ENCODE data around the gene DVL1. TPM values are rescaled to one million over a fixed set of nuclear protein-coding genes. Genes with fewer than 3 reads are reported as not detected.

DVL1 gene
- total and polyA plus RNA-seq, 2 of the 13 experiments (the other 11 are each of a cell fraction or from before 2014, with no cell fraction given) = 30.8 to 60.4 TPM

DNA sequence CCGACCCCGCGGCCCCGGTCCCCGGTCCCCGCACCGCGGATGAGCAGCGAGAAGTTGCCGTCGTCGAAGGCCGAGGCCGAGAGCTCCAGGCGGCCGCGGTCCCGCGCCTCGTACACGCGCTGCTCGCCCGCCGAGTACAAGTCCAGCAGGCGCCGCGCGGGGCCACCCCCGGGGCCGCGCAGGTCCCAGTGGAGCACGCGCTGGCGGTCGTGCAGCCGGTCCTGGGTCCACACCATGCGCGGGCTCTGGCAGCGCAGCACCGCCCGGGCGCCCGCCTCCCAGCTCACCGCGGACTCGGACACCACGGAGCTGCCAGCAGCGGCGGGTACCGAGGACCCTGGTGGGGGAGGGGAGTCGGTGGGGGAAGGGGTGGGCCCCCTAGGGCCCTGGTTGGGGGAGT is 6.2 kb upstream of the DVL1 start (continued):
- TF ChIP-seq, protein P1, sequence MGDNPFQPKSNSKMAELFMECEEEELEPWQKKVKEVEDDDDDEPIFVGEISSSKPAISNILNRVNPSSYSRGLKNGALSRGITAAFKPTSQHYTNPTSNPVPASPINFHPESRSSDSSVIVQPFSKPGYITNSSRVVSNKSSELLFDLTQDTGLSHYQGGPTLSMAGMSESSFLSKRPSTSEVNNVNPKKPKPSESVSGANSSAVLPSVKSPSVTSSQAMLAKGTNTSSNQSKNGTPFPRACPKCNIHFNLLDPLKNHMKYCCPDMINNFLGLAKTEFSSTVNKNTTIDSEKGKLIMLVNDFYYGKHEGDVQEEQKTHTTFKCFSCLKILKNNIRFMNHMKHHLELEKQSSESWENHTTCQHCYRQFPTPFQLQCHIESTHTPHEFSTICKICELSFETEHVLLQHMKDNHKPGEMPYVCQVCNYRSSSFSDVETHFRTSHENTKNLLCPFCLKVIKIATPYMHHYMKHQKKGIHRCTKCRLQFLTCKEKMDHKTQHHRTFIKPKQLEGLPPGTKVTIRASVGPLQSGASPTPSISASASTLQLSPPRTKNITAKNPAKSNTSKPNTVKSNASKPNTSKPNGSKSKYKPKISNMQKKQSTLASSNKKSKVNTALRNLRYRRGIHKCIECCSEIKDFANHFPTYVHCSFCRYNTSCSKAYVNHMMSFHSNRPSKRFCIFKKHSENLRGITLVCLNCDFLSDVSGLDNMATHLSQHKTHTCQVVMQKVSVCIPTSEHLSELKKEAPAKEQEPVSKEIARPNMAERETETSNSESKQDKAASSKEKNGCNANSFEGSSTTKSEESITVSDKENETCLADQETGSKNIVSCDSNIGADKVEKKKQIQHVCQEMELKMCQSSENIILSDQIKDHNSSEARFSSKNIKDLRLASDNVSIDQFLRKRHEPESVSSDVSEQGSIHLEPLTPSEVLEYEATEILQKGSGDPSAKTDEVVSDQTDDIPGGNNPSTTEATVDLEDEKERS (CRISPR knock-in tag; IDR thresholded peaks at IDR 0.05) = no peak
- TF ChIP-seq, protein P2, sequence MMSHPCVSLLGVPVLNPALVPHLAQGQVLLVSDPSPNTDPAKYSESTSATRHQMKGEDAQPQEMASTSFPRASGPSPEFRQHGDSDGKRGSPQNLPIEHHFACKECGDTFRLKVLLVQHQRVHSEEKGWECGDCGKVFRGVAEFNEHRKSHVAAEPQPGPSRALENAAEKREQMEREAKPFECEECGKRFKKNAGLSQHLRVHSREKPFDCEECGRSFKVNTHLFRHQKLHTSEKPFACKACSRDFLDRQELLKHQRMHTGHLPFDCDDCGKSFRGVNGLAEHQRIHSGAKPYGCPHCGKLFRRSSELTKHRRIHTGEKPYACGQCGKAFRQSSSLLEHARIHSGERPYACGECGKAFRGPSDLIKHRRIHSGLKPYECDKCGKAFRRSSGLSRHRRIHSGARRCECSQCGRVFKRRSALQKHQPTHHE (CRISPR knock-in tag; IDR thresholded peaks at IDR 0.05; ENCODE audit: borderline replicate concordance) = no peak
- TF ChIP-seq ZNF230 (CRISPR knock-in tag; IDR thresholded peaks at IDR 0.05) (no peak), ZNF260 (CRISPR knock-in tag; IDR thresholded peaks at IDR 0.05; ENCODE audit: borderline replicate concordance, low read depth) (no peak), TOE1 (CRISPR knock-in tag; IDR thresholded peaks at IDR 0.05) (no peak), HOXA3 (CRISPR knock-in tag; IDR thresholded peaks at IDR 0.05) (0 out of 2 replicates have a peak, but pooled peaks have one; percentile 28), FOXK2 (IDR thresholded peaks at IDR 0.05) (no peak), RFXAP (CRISPR knock-in tag; IDR thresholded peaks at IDR 0.05; ENCODE audit: borderline replicate concordance) (no peak), DPF2 (CRISPR knock-in tag; IDR thresholded peaks at IDR 0.05; ENCODE audit: borderline replicate concordance, low read depth) (no peak)
- TF ChIP-seq, protein P3, sequence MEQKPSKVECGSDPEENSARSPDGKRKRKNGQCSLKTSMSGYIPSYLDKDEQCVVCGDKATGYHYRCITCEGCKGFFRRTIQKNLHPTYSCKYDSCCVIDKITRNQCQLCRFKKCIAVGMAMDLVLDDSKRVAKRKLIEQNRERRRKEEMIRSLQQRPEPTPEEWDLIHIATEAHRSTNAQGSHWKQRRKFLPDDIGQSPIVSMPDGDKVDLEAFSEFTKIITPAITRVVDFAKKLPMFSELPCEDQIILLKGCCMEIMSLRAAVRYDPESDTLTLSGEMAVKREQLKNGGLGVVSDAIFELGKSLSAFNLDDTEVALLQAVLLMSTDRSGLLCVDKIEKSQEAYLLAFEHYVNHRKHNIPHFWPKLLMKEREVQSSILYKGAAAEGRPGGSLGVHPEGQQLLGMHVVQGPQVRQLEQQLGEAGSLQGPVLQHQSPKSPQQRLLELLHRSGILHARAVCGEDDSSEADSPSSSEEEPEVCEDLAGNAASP (CRISPR knock-in tag; IDR thresholded peaks at IDR 0.05; ENCODE audit: borderline replicate concordance) = no peak
- TF ChIP-seq, protein P4, sequence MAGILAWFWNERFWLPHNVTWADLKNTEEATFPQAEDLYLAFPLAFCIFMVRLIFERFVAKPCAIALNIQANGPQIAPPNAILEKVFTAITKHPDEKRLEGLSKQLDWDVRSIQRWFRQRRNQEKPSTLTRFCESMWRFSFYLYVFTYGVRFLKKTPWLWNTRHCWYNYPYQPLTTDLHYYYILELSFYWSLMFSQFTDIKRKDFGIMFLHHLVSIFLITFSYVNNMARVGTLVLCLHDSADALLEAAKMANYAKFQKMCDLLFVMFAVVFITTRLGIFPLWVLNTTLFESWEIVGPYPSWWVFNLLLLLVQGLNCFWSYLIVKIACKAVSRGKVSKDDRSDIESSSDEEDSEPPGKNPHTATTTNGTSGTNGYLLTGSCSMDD (CRISPR knock-in tag; IDR thresholded peaks at IDR 0.05) = no peak
- TF ChIP-seq, protein P5, sequence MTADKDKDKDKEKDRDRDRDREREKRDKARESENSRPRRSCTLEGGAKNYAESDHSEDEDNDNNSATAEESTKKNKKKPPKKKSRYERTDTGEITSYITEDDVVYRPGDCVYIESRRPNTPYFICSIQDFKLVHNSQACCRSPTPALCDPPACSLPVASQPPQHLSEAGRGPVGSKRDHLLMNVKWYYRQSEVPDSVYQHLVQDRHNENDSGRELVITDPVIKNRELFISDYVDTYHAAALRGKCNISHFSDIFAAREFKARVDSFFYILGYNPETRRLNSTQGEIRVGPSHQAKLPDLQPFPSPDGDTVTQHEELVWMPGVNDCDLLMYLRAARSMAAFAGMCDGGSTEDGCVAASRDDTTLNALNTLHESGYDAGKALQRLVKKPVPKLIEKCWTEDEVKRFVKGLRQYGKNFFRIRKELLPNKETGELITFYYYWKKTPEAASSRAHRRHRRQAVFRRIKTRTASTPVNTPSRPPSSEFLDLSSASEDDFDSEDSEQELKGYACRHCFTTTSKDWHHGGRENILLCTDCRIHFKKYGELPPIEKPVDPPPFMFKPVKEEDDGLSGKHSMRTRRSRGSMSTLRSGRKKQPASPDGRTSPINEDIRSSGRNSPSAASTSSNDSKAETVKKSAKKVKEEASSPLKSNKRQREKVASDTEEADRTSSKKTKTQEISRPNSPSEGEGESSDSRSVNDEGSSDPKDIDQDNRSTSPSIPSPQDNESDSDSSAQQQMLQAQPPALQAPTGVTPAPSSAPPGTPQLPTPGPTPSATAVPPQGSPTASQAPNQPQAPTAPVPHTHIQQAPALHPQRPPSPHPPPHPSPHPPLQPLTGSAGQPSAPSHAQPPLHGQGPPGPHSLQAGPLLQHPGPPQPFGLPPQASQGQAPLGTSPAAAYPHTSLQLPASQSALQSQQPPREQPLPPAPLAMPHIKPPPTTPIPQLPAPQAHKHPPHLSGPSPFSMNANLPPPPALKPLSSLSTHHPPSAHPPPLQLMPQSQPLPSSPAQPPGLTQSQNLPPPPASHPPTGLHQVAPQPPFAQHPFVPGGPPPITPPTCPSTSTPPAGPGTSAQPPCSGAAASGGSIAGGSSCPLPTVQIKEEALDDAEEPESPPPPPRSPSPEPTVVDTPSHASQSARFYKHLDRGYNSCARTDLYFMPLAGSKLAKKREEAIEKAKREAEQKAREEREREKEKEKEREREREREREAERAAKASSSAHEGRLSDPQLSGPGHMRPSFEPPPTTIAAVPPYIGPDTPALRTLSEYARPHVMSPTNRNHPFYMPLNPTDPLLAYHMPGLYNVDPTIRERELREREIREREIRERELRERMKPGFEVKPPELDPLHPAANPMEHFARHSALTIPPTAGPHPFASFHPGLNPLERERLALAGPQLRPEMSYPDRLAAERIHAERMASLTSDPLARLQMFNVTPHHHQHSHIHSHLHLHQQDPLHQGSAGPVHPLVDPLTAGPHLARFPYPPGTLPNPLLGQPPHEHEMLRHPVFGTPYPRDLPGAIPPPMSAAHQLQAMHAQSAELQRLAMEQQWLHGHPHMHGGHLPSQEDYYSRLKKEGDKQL (CRISPR knock-in tag; IDR thresholded peaks at IDR 0.05; ENCODE audit: low read depth) = no peak
- TF ChIP-seq, protein P6, sequence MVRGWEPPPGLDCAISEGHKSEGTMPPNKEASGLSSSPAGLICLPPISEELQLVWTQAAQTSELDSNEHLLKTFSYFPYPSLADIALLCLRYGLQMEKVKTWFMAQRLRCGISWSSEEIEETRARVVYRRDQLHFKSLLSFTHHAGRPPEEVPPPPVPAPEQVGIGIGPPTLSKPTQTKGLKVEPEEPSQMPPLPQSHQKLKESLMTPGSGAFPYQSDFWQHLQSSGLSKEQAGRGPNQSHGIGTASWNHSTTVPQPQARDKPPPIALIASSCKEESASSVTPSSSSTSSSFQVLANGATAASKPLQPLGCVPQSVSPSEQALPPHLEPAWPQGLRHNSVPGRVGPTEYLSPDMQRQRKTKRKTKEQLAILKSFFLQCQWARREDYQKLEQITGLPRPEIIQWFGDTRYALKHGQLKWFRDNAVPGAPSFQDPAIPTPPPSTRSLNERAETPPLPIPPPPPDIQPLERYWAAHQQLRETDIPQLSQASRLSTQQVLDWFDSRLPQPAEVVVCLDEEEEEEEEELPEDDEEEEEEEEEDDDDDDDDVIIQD (CRISPR knock-in tag; IDR thresholded peaks at IDR 0.05; ENCODE audit: low read depth) = no peak

Data from HepG2 (cell line).